GM21576 (cell line): ENCODE results near the gene USP17L12.
"Not testable (repeated sequence)": the region's sequence is repeated elsewhere in the genome, so short reads cannot be mapped to it uniquely, and the experiment has no call there.

Source experiments
- ATAC-seq: cut with Tn5 transposase; IDR thresholded peaks from one replicate; pipeline ENCODE4 v1.9.1; 2021; ENCODE audit warnings: mild to moderate bottlenecking, moderate library complexity; ENCODE audit not compliant: unreplicated experiment

USP17L12 gene, protein sequence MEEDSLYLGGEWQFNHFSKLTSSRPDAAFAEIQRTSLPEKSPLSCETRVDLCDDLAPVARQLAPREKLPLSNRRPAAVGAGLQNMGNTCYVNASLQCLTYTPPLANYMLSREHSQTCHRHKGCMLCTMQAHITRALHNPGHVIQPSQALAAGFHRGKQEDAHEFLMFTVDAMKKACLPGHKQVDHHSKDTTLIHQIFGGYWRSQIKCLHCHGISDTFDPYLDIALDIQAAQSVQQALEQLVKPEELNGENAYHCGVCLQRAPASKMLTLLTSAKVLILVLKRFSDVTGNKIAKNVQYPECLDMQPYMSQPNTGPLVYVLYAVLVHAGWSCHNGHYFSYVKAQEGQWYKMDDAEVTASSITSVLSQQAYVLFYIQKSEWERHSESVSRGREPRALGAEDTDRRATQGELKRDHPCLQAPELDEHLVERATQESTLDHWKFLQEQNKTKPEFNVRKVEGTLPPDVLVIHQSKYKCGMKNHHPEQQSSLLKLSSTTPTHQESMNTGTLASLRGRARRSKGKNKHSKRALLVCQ

DNA sequence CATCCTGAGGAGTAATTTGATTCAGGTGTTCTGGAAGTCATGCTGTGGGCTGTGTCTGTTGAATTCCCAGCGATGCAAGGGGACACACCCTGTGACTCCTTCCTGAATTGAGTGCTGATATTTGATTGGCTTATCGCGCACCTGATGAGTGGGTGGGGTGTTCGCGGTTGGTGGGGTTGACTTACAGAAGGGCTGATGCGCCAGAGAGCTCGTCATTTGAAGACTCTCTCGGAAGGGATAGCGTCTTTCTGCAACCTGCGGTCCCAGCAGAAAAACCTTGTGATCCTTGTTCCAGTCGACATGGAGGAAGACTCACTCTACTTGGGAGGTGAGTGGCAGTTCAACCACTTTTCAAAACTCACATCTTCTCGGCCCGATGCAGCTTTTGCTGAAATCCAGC is at the start of gene USP17L12:
Gene USP17L12, plus strand, starts transcription at position 301 of the 400 bp plus-strand sequence. Its CDS starts 0 bp downstream, at position 301.
- ATAC-seq = not testable (repeated sequence)

DNA sequence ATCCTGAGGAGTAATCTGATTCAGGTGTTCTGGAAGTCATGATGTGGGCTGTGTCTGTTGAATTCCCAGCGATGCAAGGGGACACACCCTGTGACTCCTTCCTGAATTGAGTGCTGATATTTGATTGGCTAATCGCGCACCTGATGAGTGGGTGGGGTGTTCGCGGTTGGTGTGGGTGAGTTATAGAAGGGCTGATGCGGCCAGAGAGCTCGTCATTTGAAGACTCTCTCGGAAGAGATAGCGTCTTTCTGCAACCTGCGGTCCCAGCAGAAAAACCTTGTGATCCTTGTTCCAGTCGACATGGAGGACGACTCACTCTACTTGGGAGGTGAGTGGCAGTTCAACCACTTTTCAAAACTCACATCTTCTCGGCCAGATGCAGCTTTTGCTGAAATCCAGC is 9.6 kb upstream of the USP17L12 start, which contains the start of gene USP17L10:
Gene USP17L10, plus strand, starts transcription at position 301 of the 400 bp plus-strand sequence. Its CDS starts 0 bp downstream, at position 301.
- ATAC-seq = not testable (repeated sequence)

DNA sequence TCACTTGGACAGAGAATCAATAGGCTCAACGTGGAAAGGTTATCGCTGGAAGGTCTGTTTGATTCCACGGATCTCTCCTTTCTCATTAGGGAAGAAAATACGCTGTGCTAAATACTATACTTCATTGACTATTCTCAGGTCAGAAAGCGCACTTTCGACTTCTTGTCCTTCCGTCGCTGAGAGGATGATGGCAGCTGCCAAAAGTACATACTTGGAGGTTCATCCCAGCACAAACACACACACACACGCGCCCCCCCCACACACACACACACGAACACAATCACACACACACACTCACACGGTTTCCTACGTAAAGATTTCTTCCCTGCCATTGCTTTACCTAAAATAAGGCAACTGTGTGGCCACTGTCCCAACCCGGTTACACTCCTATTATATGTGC is 5.3 kb upstream of the USP17L12 start:
- not testable (repeated sequence) for ATAC-seq

DNA sequence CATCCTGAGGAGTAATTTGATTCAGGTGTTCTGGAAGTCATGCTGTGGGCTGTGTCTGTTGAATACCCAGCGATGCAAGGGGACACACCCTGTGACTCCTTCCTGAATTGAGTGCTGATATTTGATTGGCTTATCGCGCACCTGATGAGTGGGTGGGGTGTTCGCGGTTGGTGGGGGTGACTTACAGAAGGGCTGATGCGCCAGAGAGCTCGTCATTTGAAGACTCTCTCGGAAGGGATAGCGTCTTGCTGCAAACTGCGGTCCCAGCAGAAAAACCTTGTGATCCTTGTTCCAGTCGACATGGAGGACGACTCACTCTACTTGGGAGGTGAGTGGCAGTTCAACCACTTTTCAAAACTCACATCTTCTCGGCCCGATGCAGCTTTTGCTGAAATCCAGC is 4.8 kb upstream of the USP17L12 start, which contains the start of gene USP17L11:
Gene USP17L11, plus strand, starts transcription at position 301 of the 400 bp plus-strand sequence. Its CDS starts 0 bp downstream, at position 301.
- not testable (repeated sequence) for ATAC-seq

DNA sequence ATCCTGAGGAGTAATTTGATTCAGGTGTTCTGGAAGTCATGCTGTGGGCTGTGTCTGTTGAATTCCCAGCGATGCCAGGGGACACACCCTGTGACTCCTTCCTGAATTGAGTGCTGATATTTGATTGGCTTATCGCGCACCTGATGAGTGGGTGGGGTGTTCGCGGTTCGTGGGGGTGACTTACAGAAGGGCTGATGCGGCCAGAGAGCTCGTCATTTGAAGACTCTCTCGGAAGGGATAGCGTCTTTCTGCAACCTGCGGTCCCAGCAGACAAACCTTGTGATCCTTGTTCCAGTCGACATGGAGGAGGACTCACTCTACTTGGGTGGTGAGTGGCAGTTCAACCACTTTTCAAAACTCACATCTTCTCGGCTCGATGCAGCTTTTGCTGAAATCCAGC is 4.6 kb downstream of the USP17L12 start, which contains the start of gene USP17L13:
Gene USP17L13, plus strand, starts transcription at position 301 of the 400 bp plus-strand sequence. Its CDS starts 0 bp downstream, at position 301.
- not testable (repeated sequence) for ATAC-seq

DNA sequence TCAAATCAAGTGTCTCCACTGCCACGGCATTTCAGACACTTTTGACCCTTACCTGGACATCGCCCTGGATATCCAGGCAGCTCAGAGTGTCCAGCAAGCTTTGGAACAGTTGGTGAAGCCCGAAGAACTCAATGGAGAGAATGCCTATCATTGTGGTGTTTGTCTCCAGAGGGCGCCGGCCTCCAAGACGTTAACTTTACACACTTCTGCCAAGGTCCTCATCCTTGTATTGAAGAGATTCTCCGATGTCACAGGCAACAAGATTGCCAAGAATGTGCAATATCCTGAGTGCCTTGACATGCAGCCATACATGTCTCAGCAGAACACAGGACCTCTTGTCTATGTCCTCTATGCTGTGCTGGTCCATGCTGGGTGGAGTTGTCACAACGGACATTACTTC is 10.3 kb downstream of the USP17L12 start:
- not testable (repeated sequence) for ATAC-seq

DNA sequence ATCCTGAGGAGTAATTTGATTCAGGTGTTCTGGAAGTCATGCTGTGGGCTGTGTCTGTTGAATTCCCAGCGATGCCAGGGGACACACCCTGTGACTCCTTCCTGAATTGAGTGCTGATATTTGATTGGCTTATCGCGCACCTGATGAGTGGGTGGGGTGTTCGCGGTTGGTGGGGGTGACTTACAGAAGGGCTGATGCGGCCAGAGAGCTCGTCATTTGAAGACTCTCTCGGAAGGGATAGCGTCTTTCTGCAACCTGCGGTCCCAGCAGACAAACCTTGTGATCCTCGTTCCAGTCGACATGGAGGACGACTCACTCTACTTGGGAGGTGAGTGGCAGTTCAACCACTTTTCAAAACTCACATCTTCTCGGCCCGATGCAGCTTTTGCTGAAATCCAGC is 14.1 kb downstream of the USP17L12 start, which contains the start of gene USP17L15:
Gene USP17L15, plus strand, starts transcription at position 301 of the 400 bp plus-strand sequence. Its CDS starts 0 bp downstream, at position 301.
- not testable (repeated sequence) for ATAC-seq

DNA sequence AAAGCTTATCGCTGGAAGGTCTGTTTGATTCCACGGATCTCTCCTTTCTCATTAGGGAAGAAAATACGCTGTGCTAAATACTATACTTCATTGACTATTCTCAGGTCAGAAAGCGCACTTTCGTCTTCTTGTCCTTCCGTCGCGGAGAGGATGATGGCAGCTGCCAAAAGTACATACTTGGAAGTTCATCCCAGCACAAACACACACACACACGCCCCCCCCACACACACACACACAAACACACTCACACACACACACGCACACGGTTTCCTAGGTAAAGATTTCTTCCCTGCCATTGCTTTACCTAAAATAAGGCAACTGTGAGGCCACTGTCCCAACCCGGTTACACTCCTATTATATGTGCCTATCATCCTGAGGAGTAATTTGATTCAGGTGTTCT is 18.5 kb downstream of the USP17L12 start:
- not testable (repeated sequence) for ATAC-seq

DNA sequence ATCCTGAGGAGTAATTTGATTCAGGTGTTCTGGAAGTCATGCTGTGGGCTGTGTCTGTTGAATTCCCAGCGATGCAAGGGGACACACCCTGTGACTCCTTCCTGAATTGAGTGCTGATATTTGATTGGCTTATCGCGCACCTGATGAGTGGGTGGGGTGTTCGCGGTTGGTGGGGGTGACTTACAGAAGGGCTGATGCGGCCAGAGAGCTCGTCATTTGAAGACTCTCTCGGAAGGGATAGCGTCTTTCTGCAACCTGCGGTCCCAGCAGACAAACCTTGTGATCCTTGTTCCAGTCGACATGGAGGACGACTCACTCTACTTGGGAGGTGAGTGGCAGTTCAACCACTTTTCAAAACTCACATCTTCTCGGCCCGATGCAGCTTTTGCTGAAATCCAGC is 23.6 kb downstream of the USP17L12 start, which contains the start of gene USP17L17:
Gene USP17L17, plus strand, starts transcription at position 301 of the 400 bp plus-strand sequence. Its CDS starts 0 bp downstream, at position 301.
- not testable (repeated sequence) for ATAC-seq

DNA sequence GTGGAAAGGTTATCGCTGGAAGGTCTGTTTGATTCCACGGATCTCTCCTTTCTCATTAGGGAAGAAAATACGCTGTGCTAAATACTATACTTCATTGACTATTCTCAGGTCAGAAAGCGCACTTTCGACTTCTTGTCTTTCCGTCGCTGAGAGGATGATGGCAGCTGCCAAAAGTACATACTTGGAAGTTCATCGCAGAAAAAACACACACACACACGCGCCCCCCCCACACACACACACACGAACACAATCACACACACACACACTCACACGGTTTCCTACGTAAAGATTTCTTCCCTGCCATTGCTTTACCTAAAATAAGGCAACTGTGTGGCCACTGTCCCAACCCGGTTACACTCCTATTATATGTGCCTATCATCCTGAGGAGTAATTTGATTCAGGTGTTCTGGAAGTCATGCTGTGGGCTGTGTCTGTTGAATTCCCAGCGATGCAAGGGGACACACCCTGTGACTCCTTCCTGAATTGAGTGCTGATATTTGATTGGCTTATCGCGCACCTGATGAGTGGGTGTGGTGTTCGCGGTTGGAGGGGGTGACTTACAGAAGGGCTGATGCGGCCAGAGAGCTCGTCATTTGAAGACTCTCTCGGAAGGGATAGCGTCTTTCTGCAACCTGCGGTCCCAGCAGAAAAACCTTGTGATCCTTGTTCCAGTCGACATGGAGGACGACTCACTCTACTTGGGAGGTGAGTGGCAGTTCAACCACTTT is 28.2 kb downstream of the USP17L12 start, which contains the start of gene USP17L18:
Gene USP17L18, plus strand, starts transcription at position 678 of the 728 bp plus-strand sequence. Its CDS starts 0 bp downstream, at position 678.
- ATAC-seq = not testable (repeated sequence)

DNA sequence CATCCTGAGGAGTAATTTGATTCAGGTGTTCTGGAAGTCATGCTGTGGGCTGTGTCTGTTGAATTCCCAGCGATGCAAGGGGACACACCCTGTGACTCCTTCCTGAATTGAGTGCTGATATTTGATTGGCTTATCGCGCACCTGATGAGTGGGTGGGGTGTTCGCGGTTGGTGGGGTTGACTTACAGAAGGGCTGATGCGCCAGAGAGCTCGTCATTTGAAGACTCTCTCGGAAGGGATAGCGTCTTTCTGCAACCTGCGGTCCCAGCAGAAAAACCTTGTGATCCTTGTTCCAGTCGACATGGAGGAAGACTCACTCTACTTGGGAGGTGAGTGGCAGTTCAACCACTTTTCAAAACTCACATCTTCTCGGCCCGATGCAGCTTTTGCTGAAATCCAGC is 33.1 kb downstream of the USP17L12 start, which contains the start of gene USP17L19:
Gene USP17L19, plus strand, starts transcription at position 301 of the 400 bp plus-strand sequence. Its CDS starts 0 bp downstream, at position 301.
- ATAC-seq = not testable (repeated sequence)

DNA sequence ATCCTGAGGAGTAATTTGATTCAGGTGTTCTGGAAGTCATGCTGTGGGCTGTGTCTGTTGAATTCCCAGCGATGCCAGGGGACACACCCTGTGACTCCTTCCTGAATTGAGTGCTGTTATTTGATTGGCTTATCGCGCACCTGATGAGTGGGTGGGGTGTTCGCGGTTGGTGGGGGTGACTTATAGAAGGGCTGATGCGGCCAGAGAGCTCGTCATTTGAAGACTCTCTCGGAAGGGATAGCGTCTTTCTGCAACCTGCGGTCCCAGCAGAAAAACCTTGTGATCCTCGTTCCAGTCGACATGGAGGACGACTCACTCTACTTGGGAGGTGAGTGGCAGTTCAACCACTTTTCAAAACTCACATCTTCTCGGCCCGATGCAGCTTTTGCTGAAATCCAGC is 37.9 kb downstream of the USP17L12 start, which contains the start of gene USP17L20:
Gene USP17L20, plus strand, starts transcription at position 301 of the 400 bp plus-strand sequence. Its CDS starts 0 bp downstream, at position 301.
- ATAC-seq = not testable (repeated sequence)

DNA sequence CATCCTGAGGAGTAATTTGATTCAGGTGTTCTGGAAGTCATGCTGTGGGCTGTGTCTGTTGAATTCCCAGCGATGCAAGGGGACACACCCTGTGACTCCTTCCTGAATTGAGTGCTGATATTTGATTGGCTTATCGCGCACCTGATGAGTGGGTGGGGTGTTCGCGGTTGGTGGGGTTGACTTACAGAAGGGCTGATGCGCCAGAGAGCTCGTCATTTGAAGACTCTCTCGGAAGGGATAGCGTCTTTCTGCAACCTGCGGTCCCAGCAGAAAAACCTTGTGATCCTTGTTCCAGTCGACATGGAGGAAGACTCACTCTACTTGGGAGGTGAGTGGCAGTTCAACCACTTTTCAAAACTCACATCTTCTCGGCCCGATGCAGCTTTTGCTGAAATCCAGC is 42.6 kb downstream of the USP17L12 start, which contains the start of gene USP17L21:
Gene USP17L21, plus strand, starts transcription at position 301 of the 400 bp plus-strand sequence. Its CDS starts 0 bp downstream, at position 301.
- ATAC-seq = not testable (repeated sequence)

DNA sequence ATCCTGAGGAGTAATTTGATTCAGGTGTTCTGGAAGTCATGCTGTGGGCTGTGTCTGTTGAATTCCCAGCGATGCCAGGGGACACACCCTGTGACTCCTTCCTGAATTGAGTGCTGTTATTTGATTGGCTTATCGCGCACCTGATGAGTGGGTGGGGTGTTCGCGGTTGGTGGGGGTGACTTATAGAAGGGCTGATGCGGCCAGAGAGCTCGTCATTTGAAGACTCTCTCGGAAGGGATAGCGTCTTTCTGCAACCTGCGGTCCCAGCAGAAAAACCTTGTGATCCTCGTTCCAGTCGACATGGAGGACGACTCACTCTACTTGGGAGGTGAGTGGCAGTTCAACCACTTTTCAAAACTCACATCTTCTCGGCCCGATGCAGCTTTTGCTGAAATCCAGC is 47.4 kb downstream of the USP17L12 start, which contains the start of gene USP17L22:
Gene USP17L22, plus strand, starts transcription at position 301 of the 400 bp plus-strand sequence. Its CDS starts 0 bp downstream, at position 301.
- ATAC-seq = not testable (repeated sequence)
